Measurements from ENCODE around the gene NEDD1.

NEDD1 gene

DNA sequence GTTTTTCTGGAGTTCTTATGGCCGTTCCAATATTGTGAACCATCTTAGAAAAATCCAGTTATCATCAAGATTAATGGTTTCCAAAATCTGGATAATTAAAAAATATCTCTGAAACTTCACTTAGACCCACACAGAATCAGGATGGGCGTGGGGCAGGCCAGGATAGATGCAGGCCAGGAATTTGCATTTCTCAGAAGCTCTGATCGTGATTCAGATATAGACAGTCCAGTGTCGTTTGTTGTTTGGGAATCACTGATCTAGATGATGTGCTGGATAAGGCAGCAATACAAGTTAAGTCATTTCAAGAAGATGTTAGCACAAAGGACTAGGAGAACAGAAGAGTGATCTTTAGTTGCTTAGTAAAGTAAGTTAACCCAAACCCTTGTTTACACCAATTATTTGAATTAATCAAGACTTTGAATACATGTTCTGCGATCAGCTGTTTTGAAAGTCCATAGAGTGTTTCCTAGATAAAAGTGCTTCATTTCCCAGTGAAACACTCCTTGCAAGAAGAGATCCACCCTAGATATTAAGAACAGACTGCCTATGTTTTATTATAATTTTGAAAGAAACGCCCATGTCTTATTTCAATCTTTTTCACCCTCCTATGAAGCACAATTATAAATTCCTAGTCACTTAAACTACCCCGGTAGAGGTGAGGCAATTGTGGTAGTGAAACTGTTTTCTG, 90.9 kb downstream of the NEDD1 start:
- no peak for DNase-seq (ENCODE audit: low read depth)
- H3K4me3 ChIP-seq (ENCODE audit: low read depth, low read length): no peak overlapping the region

- no peak overlapping the region for H3K4me3 ChIP-seq (ENCODE audit: low read depth, low read length)
- no peak for DNase-seq (ENCODE audit: low read depth)
These were observed 96.2 kb downstream of the NEDD1 start for GRCh38 chr12:97003276-97003675.

Data from skeletal muscle cell (primary cell).